ENCODE measurements around the gene CATSPERB. TPM values are rescaled to one million over a fixed set of nuclear protein-coding genes. Genes with fewer than 3 reads are reported as not detected.

The CATSPERB gene
- total and polyA plus RNA-seq, 2 donors (not counting 1 experiment from before 2014, with no cell fraction given) = not detected

DNA sequence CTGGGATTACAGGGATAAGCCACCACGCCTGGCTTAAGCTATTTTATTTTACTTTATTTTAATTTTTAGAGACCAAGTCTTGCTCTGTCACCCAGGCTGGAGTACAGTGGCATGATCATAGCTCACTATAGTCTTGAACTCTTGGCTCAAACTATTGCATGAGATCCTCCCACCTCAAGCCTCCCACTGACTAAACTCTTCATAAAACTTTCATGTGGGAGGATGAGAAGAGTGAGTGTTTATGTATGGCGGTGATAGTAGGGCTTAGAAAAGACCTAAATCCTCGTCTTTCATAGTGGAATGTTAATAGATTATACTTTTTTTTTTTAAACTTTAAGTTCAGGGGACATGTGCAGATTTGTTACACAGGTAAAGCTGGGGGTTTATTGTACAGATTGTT, 198.3 kb downstream of the CATSPERB start:
- no peak overlapping the region for H3K27ac ChIP-seq (ENCODE audit: insufficient read depth, low read length)
- no peak for DNase-seq (ENCODE audit: low read depth in 2 of 2)
- H3K36me3 ChIP-seq (ENCODE audit: control insufficient read depth, insufficient read depth, low read length) = no peaks in the 10 kb centered on the region
- no peaks in the 10 kb centered on the region for H3K27me3 ChIP-seq (ENCODE audit: control insufficient read depth, insufficient read depth, low read length)
- H3K4me2 ChIP-seq (ENCODE audit: extremely low read depth, insufficient read depth, low read length) = no peak overlapping the region
- H2AFZ ChIP-seq (ENCODE audit: low read length) = no peak overlapping the region
- no peaks in the 10 kb centered on the region for H3K4me1 ChIP-seq (ENCODE audit: control insufficient read depth, extremely low read depth, insufficient read depth, low read length)
- H4K20me1 ChIP-seq (ENCODE audit: control insufficient read depth, extremely low read depth, insufficient read depth, low read length) = no peaks in the 10 kb centered on the region
- H3K9ac ChIP-seq (ENCODE audit: insufficient read depth, low read length) = no peak overlapping the region
- H3K9me3 ChIP-seq (ENCODE audit: control insufficient read depth, insufficient read depth, low read depth, low read length) = no peaks in the 10 kb centered on the region
- H3K4me3 ChIP-seq (replicated peaks in 1 of 4; ENCODE audit: control extremely low read depth in 1 of 4, insufficient read depth in 1 of 4, low read depth in 3 of 4, low read length in 4 of 4) = no peak overlapping the region
- no peak for TF ChIP-seq EZH2 (IDR thresholded peaks at IDR 0.05; ENCODE audit: low read length, missing control alignments)
- TF ChIP-seq, protein P1, sequence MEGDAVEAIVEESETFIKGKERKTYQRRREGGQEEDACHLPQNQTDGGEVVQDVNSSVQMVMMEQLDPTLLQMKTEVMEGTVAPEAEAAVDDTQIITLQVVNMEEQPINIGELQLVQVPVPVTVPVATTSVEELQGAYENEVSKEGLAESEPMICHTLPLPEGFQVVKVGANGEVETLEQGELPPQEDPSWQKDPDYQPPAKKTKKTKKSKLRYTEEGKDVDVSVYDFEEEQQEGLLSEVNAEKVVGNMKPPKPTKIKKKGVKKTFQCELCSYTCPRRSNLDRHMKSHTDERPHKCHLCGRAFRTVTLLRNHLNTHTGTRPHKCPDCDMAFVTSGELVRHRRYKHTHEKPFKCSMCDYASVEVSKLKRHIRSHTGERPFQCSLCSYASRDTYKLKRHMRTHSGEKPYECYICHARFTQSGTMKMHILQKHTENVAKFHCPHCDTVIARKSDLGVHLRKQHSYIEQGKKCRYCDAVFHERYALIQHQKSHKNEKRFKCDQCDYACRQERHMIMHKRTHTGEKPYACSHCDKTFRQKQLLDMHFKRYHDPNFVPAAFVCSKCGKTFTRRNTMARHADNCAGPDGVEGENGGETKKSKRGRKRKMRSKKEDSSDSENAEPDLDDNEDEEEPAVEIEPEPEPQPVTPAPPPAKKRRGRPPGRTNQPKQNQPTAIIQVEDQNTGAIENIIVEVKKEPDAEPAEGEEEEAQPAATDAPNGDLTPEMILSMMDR (conservative IDR thresholded peaks at IDR 0.05 in 1 of 2, IDR thresholded peaks at IDR 0.05 in 1 of 2; ENCODE audit: low read depth in 1 of 2, low read length in 2 of 2) = no peak
- H3K79me2 ChIP-seq (ENCODE audit: control insufficient read depth, insufficient read depth, low read length) = no peaks in the 10 kb centered on the region

Other genes with a start within 250 kb of the CATSPERB start
- gene PPP4R3A, start 221.8 kb downstream of the CATSPERB start, total RNA-seq = 77.8 and 88.0 TPM in 2 replicates
- 40.3 and 47.0 TPM in 2 replicates for gene PPP4R3A, start 221.8 kb downstream of the CATSPERB start, polyA plus RNA-seq
- 0.26 and 0.83 TPM in 2 replicates for gene TC2N, start 135.4 kb upstream of the CATSPERB start, total RNA-seq
- gene TC2N, start 135.4 kb upstream of the CATSPERB start, polyA plus RNA-seq = 0.09 and 0.19 TPM in 2 replicates
- gene FBLN5, start 215.6 kb upstream of the CATSPERB start, total RNA-seq = 13.4 and 33.4 TPM in 2 replicates
- 47.5 and 50.4 TPM in 2 replicates for gene FBLN5, start 215.6 kb upstream of the CATSPERB start, polyA plus RNA-seq